K562 (cell line): ENCODE results near the gene IGF2. TPM values are rescaled to one million over a fixed set of nuclear protein-coding genes. Genes with fewer than 3 reads are reported as not detected.

Source experiments
- ATAC-seq: fragments of 200-7000 bp; cut with Tn5 transposase; 3 replicates; pipeline ENCODE4 v1.9.1; 2020; ENCODE audit warnings: moderate library complexity
- BruUV-seq: library from RNA; stranded (reverse); fragments of 400-500 nt; replicated peaks from 2 replicates; lab custom pipeline; 2021; lab: Mats Ljungman, UMichigan
- CTCF ChIA-PET: fragments of 300-600 bp; formaldehyde crosslinking; extraction: SDS; loops from one replicate; lab custom pipeline; 2021; ENCODE audit warnings: low intra/inter-chr PET ratio; lab: Yijun Ruan, JAX
- POLR2A ChIA-PET: fragments of 300-600, 350-650 bp; sonication (Branson Sonifier 250); formaldehyde crosslinking; extraction: SDS; loops from one replicate; lab custom pipeline; 2021; ENCODE audit warnings: antibody characterized with exemption, inconsistent platforms; lab: Yijun Ruan, JAX
- DNase-seq, 4 experiments: peaks; one replicate each; pipeline versions ENCODE4 v3.0.0 to v3.0.0-alpha.2; 2011 to 2018; ENCODE audit warnings: low spot score in 3 of 4, mixed read lengths in 3 of 4; ENCODE audit errors: extremely low read depth in 1 of 4
- FAIRE-seq: peaks from 2 replicates; lab custom pipeline; 2011; peaks lifted over from hg19 to GRCh38; lab: Jason Lieb, UNC
- H2AFZ ChIP-seq: 2 replicates; pipeline ENCODE4 v1.6.0; 2011; ENCODE audit warnings: low read depth, low read length, control low read depth, inconsistent platforms
- H3K27ac ChIP-seq: fragments of 200-600 bp; 3 replicates; pipeline ENCODE4 v1.8.0; 2011; ENCODE audit warnings: low read depth, mild to moderate bottlenecking, control low read depth, inconsistent platforms, low read length, moderate library complexity, mixed read lengths; ENCODE audit errors: extremely low read depth
- H3K27me3 ChIP-seq, 2 experiments: fragments of 300-600 bp in 1 of 2; 2 replicates in 1 of 2; 3 replicates in 1 of 2; pipeline versions ENCODE4 v1.6.0 to v1.8.0; 2011; ENCODE audit warnings: inconsistent platforms in 2 of 2, low read length in 2 of 2, mild to moderate bottlenecking in 1 of 2, mixed read lengths in 1 of 2, moderate library complexity in 1 of 2; ENCODE audit not compliant: control insufficient read depth in 2 of 2, insufficient read depth in 2 of 2
- H3K36me3 ChIP-seq: fragments of 300-600 bp; 3 replicates; pipeline ENCODE4 v1.8.0; 2011; ENCODE audit warnings: mild to moderate bottlenecking, low read length, inconsistent platforms; ENCODE audit not compliant: control insufficient read depth, insufficient read depth
- H3K4me1 ChIP-seq, 2 experiments: fragments of 200-600 bp in 1 of 2; replicated peaks in 1 of 2; 2 replicates in 1 of 2; 3 replicates in 1 of 2; pipeline versions ENCODE4 v1.5.1 to v1.8.0; 2011; ENCODE audit warnings: inconsistent platforms in 2 of 2, low read length in 2 of 2, mild to moderate bottlenecking in 1 of 2, mixed read lengths in 1 of 2, moderate library complexity in 1 of 2; ENCODE audit not compliant: control insufficient read depth in 2 of 2, insufficient read depth in 2 of 2
- H3K4me2 ChIP-seq: 2 replicates; pipeline ENCODE4 v1.6.1; 2011; ENCODE audit warnings: low read length, control low read depth, inconsistent platforms, mixed read lengths; ENCODE audit not compliant: insufficient read depth
- H3K4me3 ChIP-seq: fragments of 200-600 bp; sonication (generic), shearing (Covaris generic); 2 replicates; pipeline ENCODE4 v1.5.1; 2016; ENCODE audit warnings: control low read depth, inconsistent platforms
- H3K79me2 ChIP-seq: fragments of 200-600 bp; 3 replicates; pipeline ENCODE4 v1.8.0; 2011; ENCODE audit warnings: low read length, inconsistent platforms; ENCODE audit not compliant: control insufficient read depth, insufficient read depth
- H3K9ac ChIP-seq, 2 experiments: 2 replicates each; pipeline versions ENCODE4 v1.6.0 to v1.6.1; 2011; ENCODE audit warnings: low read depth in 2 of 2, low read length in 2 of 2, control low read depth in 1 of 2, inconsistent platforms in 1 of 2, mild to moderate bottlenecking in 1 of 2, mixed read lengths in 1 of 2; ENCODE audit not compliant: insufficient read depth in 1 of 2
- H3K9me1 ChIP-seq: one replicate; pipeline ENCODE4 v1.6.0; 2011; ENCODE audit warnings: inconsistent platforms, mild to moderate bottlenecking, low read length, moderate library complexity; ENCODE audit not compliant: control insufficient read depth, insufficient read depth
- H3K9me3 ChIP-seq: replicated peaks from 2 replicates; pipeline ENCODE4 v1.5.1; 2011; ENCODE audit warnings: low read depth, low read length, inconsistent platforms; ENCODE audit not compliant: control insufficient read depth, insufficient read depth
- H4K20me1 ChIP-seq: replicated peaks from 2 replicates; pipeline ENCODE4 v1.6.1; 2011; ENCODE audit warnings: low read length, inconsistent platforms, mixed read lengths; ENCODE audit not compliant: control insufficient read depth, insufficient read depth
- ARID3B ChIP-seq: fragments of 250-450 bp; sonication (Bioruptor Pico); IDR thresholded peaks from 2 replicates; pipeline ENCODE4 v1.4.0; 2020; ENCODE audit warnings: borderline replicate concordance
- HMGN3 ChIP-seq: IDR thresholded peaks from 2 replicates; pipeline ENCODE4 v1.6.1; 2011; ENCODE audit warnings: borderline replicate concordance, low read depth, mild to moderate bottlenecking, mixed read lengths, low read length; ENCODE audit not compliant: insufficient read length; ENCODE audit errors: extremely low read depth
- KDM2B ChIP-seq: fragments of 250-450 bp; sonication (Bioruptor Pico); IDR thresholded peaks from 2 replicates; pipeline ENCODE4 v1.8.0; 2021; ENCODE audit warnings: mild to moderate bottlenecking, moderate library complexity
- L3MBTL2 ChIP-seq: fragments of 450-650 bp; IDR thresholded peaks from 2 replicates; pipeline ENCODE4 v1.6.1; 2016; ENCODE audit warnings: mild to moderate bottlenecking, moderate library complexity
- TCF15 ChIP-seq: fragments of 250-450 bp; sonication (Bioruptor Pico); IDR thresholded peaks from 2 replicates; pipeline ENCODE4 v1.8.0; 2022; ENCODE audit warnings: moderate library complexity, mild to moderate bottlenecking, inconsistent platforms
- U2AF2 ChIP-seq: fragments of 200-400 bp; formaldehyde crosslinking; optimal IDR thresholded peaks from 2 replicates; pipeline ENCODE3; 2017; ENCODE audit warnings: low read depth, mild to moderate bottlenecking, low read length
- ZNF253 ChIP-seq: fragments of 250-450 bp; sonication (Bioruptor Pico); conservative IDR thresholded peaks from 2 replicates; pipeline ENCODE4 v1.6.1; 2021; ENCODE audit warnings: mild to moderate bottlenecking
- ZNF77 ChIP-seq: fragments of 250-450 bp; sonication (Bioruptor Pico); IDR thresholded peaks from 2 replicates; pipeline ENCODE4 v1.5.0; 2020
- WGBS: fragments of 100-300 bp; shearing (Covaris generic); methylation state at CpG from one replicate; pipeline ENCODE4 v1.1.6; 2016; ENCODE audit warnings: low coverage, mixed read lengths; ENCODE audit not compliant: insufficient coverage; ENCODE audit errors: missing lambda C conversion rate; 5-methylcytosine and 5-hydroxymethylcytosine counted together
- in situ Hi-C: fragments of 300-500 bp; cut with MboI; formaldehyde crosslinking; loops from 4 replicates; pipeline ENCODE4 v1.15.0; 2018; ENCODE audit warnings: inconsistent platforms, mixed read lengths
- intact Hi-C: fragments of 100-400 bp; cut with micrococcal nuclease; formaldehyde crosslinking; loops from 2 replicates; pipeline ENCODE4 v1.14.2; 2022
- polyA plus RNA-seq, 8 experiments: library from polyadenylated mRNA; depleted of rRNA in 4 of 8; stranded (reverse) in 5 of 8; unstranded in 3 of 8; fragments of >200 nt; fragmentation: Nextera tagmentation in 2 of 8; fragmentation: Illumina TruSeq in 1 of 8; extraction: Ambion mirVana in 2 of 8; extraction: Trizol in 1 of 8; gene quantifications; 2 replicates each; pipeline versions ENCODE4 v1.2.1 to v1.2.3, GENCODE V29; 2011 to 2014; ENCODE audit warnings: inconsistent platforms in 1 of 8, missing spikeins in 1 of 8
- total RNA-seq, 7 experiments: library from RNA; depleted of rRNA in 6 of 7; stranded (reverse); fragments of >200 nt in 6 of 7; fragmentation: Illumina TruSeq in 2 of 7; extraction: Trizol in 2 of 7; gene quantifications; 2 replicates each; pipeline versions ENCODE4 v1.2.1 to v1.2.3, GENCODE V29; 2011 to 2021; ENCODE audit warnings: low replicate concordance in 1 of 7
- TF ChIP-seq, protein P1 (sequence below), 2 experiments: IDR thresholded peaks; 2 replicates each; pipeline ENCODE4 v1.6.1; 2011; ENCODE audit warnings: borderline replicate concordance in 1 of 2, control low read depth in 1 of 2, low read depth in 1 of 2, low read length in 1 of 2, mild to moderate bottlenecking in 1 of 2, mixed read lengths in 1 of 2, moderate library complexity in 1 of 2; ENCODE audit not compliant: insufficient read depth in 1 of 2, insufficient read length in 1 of 2, poor library complexity in 1 of 2, severe bottlenecking in 1 of 2; ENCODE audit errors: extremely low read depth in 1 of 2

Gene IGF2
- total and polyA plus RNA-seq, 9 of the 15 experiments (the other 6 are each of a cell fraction or from before 2014, with no cell fraction given): 0.16 TPM; not detected in 8

- TF ChIP-seq U2AF2 (no peak), ZNF253 (CRISPR knock-in tag) (no peak), TCF15 (CRISPR knock-in tag) (no peak), ARID3B (CRISPR knock-in tag) (no peak)
- TF ChIP-seq, all 486 proteins: peak for 0
Observed at GRCh38 chr11:2110521-2110920, 28.7 kb downstream of the IGF2 start (continued).

- TF ChIP-seq L3MBTL2 (peak; percentile 17; the same call in 1 of the 2 replicates), HMGN3 (no peak), ZNF77 (CRISPR knock-in tag) (no peak), KDM2B (CRISPR knock-in tag) (no peak)
- TF ChIP-seq, protein P1, sequence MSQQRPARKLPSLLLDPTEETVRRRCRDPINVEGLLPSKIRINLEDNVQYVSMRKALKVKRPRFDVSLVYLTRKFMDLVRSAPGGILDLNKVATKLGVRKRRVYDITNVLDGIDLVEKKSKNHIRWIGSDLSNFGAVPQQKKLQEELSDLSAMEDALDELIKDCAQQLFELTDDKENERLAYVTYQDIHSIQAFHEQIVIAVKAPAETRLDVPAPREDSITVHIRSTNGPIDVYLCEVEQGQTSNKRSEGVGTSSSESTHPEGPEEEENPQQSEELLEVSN (IDR thresholded peaks at IDR 0.05; ENCODE audit: borderline replicate concordance in 1 of 2, extremely low read depth in 1 of 2, insufficient read depth in 1 of 2, insufficient read length in 1 of 2, low read depth in 1 of 2, low read length in 1 of 2, poor library complexity in 1 of 2, severe bottlenecking in 1 of 2): peak in 1 of 2 experiments; percentile 71
- ChIA-PET CTCF (no interaction called here), POLR2A (interaction anchor here (0.6 to 0.7 kb wide), 2 partner anchors 233 to 1592 kb away, joined by 3 read pairs; no protein-coding TSS in a partner anchor)
- no peak overlapping the region for H3K27ac ChIP-seq
- H3K4me3 ChIP-seq: no peak overlapping the region
- no peaks in the 10 kb centered on the region for H3K9me1 ChIP-seq
- no peaks in the 10 kb centered on the region for H3K79me2 ChIP-seq
- ATAC-seq (peak; percentile 64; the same call in 2 of the 3 replicates), FAIRE-seq (no peak), DNase-seq (no peak)
- peaks cover 3% of the 10 kb centered on the region; the same call in 1 of the 2 replicates for H4K20me1 ChIP-seq
- intact Hi-C loops (no loop called here), in situ Hi-C loops (no loop called here)
- H3K36me3 ChIP-seq: no peaks in the 10 kb centered on the region
- H3K9me3 ChIP-seq: no peaks in the 10 kb centered on the region
- peaks cover 7 to 47% of the 10 kb centered on the region in 2 experiments; a peak in 3 of 5 replicates for H3K27me3 ChIP-seq
- peaks cover 0 to 11% of the 10 kb centered on the region in 2 experiments; a peak in 1 of 5 replicates for H3K4me1 ChIP-seq
- no peak overlapping the region for H2AFZ ChIP-seq
- H3K9ac ChIP-seq: no peak overlapping the region
- 5% methylated on average over 8 of the region's 14 CpGs for WGBS
- no peak overlapping the region for H3K4me2 ChIP-seq
- no TSS peak for BruUV-seq
Observed at GRCh38 chr11:2109541-2110019, 29.6 kb downstream of the IGF2 start.
